ENCODE data around the gene NXPE3. TPM values are rescaled to one million over a fixed set of nuclear protein-coding genes. Genes with fewer than 3 reads are reported as not detected.

NXPE3 gene
- total RNA-seq, 1 donor = 12.4 TPM

GRCh38 chr3:101827211-101828174, 48.5 kb downstream of the NXPE3 start:
- DNase-seq (ENCODE audit: low read depth in 2 of 3, low spot score in 2 of 3) = peak; percentile 68 to 92 (median 87)

- no peak for DNase-seq (ENCODE audit: low read depth in 2 of 3, low spot score in 2 of 3)
Observed at GRCh38 chr3:101828276-101828675, 49.3 kb downstream of the NXPE3 start.

DNA sequence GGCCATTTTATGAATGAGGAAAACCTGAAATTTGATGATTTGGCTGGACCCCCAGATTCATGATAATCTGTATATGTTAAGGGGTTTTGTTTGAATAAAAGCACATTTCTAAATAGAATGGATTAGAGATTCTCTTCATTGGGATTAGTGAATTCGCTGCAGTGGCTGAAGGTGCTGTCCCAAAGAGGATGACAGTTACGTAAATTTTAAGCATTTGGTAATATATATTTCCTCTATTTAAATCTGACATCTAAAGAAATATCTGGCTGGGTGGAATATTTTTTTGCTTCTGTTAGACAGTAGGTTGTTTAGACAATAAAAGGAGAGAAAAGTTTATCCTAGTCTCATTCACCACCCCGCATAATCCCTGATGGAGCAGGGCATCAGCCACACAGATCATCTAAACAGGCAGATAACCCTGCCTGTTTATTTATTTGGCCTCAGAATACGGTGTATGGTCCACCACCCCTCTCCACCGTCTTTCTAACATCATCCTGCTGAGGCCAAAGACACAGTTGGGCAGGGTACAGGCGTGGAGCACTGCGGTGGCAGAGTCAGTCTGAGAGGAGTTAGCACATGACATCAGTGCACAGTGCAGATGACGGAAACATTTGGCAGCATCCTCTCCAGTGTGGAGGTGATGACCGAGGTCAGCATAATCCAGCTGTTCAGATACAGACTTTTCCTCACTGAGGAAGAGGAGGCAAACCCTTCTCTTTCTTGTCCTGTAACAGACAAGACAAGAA, 49.9 kb downstream of the NXPE3 start:
- no peak for DNase-seq (ENCODE audit: low read depth in 2 of 3, low spot score in 2 of 3)

DNA sequence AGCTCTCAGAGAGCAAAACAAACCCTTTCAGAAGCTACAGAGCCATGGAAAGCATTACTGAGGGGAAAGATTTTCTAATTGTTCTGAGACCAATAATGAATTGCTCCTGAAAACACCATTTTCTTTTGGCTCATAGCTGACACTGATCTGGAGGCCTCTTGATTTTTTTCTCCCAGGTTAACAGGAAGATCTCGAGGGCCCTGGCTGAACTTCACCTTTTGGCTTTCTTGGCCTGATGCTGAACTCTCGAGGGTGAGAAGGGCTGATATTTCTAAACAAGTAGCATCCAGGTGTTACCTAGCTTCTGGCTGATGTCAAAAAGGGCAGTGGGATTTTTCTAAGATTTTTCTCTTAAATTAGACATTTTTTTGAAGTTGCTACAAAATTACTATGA, 50.4 kb downstream of the NXPE3 start:
- DNase-seq (ENCODE audit: low read depth in 2 of 3, low spot score in 2 of 3) = no peak

GRCh38 chr3:101829874-101830273, 50.9 kb downstream of the NXPE3 start:
- DNase-seq (ENCODE audit: low read depth in 2 of 3, low spot score in 2 of 3) = no peak

- no peak for DNase-seq (ENCODE audit: low read depth in 2 of 3, low spot score in 2 of 3)
Observed at GRCh38 chr3:101833446-101833974, 54.5 kb downstream of the NXPE3 start.

DNA sequence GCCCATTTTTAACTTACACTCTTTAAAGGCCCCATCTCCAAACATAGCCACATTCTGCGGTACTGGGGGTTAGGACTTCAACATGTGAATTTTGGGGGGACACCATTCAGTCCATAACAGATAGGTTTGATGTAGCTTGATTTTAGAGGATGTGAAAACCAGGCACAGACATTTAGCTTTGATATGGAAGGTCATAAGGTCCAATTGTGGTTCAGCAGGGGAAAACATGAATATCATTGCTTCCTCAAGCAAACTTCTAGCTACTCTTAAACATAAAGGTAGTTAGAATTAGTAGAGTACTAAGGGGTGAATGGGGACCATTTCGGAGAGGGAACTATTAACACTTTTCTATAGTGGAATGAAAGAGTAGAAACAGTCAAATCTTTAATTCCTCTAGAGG, 56.7 kb downstream of the NXPE3 start:
- DNase-seq (ENCODE audit: low read depth in 2 of 3, low spot score in 2 of 3) = no peak

DNA sequence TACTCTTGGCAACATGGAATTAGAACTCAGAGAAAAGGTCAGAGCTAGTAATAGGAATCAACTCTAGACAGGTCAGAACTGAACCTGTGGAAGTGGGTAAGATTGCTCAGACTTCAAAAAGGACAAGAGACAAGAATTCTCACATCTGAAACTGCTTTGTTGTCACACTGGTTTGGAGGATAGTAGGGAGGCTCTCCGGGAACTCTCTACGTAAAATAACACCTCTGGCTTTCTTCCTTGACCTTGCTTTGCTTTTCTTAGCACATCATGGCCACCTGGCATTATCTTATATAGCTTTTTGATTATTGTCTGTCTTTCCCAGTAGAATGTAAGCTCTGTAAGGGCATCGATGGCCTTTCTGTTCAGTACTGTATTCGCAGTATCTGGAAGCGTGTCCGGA, 57.1 kb downstream of the NXPE3 start:
- no peak for DNase-seq (ENCODE audit: low read depth in 2 of 3, low spot score in 2 of 3)

DNA sequence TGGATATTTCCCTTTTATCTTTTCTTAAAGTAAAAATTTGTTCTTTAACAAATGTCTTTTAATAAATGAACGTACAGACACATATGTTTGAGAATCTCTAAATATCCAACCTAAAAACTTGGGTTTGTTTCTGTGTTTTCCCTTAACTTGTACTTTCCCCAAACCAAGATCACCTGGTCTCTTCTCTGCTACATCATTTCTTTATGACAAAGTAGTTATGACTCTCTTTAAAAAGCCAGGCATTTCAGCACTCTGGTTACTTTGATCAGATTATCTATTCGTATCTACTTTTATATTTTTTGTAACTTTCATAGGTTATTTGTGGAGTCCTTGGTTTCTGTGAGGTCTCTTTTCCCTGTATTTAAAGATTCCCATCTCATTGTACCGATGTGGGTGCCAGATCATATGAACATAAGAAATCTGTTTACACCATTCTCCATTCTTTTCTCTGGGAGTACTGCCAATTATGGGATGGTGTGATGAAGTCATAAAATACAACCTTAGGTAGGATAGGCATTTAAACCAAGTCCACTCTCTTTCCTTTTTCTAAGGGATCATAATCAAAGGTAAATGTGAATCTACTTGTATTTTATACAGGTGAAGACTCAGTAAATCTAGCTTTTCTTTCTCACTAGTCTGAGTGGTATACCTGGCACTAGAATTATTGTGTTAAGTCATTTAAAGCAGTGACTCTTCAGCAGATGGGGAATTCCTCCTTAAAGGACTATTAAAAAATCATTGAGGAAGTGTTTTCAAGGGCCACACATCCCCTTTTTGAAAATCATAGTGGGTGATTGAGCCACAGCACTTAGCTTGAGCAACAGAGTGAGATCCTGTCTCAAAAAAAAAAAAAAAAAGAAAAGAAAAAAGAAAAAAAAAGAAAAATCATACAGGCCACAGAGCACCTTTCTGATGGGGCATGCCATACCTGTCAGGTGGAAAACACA, 57.9 kb downstream of the NXPE3 start:
- peak in 2 of 3 donors; percentile 34 to 62 for DNase-seq (ENCODE audit: low read depth in 2 of 3, low spot score in 2 of 3)

- DNase-seq (ENCODE audit: low read depth in 2 of 3, low spot score in 2 of 3) = no peak
Observed at GRCh38 chr3:101838691-101839090, 59.7 kb downstream of the NXPE3 start.

DNA sequence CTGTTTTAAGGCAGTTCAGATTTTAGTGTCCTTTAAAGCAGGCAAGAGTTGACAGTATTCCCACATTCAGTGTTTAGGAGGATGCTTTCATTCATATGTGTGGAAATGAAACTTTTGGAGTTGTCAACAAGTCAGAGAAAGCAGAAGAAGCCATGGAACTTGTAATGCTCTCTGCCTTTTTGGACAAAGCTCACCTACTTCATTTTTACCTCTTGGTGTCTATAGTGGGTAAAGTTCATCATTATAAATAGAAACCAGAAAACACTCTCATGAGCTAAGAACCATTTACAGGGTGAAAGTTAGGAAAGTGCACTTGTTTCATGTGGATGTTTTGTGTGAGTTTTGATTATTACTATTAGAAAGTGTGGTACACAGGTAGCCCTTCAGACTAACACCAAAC, 61.1 kb downstream of the NXPE3 start:
- DNase-seq (ENCODE audit: low read depth in 2 of 3, low spot score in 2 of 3) = no peak

- no peak for DNase-seq (ENCODE audit: low read depth in 2 of 3, low spot score in 2 of 3)
Observed at GRCh38 chr3:101842245-101842934, 63.4 kb downstream of the NXPE3 start.

- no peak for DNase-seq (ENCODE audit: low read depth in 2 of 3, low spot score in 2 of 3)
Observed at GRCh38 chr3:101842935-101843330, 63.9 kb downstream of the NXPE3 start.

DNA sequence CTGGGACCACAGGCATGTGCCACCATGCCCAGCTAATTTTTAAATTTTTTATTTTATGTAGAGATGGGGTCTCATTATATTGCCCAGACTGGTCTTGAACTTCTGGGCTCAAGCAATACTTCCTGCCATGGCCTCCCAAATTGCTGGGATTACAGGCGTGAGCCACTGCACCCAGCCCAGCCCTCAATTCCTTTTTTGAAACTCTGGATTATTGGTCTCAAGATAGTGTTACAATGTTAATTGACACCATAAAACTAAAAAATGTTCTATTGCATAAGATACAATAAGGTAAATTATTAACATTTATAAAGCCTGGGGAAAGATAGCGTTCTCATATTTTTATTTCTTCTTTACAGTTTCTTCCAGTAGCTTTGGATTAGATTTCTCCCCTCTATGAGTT, 66.4 kb downstream of the NXPE3 start:
- DNase-seq (ENCODE audit: low read depth in 2 of 3, low spot score in 2 of 3) = no peak

GRCh38 chr3:101846709-101847108, 67.7 kb downstream of the NXPE3 start:
- DNase-seq (ENCODE audit: low read depth in 2 of 3, low spot score in 2 of 3) = no peak

DNA sequence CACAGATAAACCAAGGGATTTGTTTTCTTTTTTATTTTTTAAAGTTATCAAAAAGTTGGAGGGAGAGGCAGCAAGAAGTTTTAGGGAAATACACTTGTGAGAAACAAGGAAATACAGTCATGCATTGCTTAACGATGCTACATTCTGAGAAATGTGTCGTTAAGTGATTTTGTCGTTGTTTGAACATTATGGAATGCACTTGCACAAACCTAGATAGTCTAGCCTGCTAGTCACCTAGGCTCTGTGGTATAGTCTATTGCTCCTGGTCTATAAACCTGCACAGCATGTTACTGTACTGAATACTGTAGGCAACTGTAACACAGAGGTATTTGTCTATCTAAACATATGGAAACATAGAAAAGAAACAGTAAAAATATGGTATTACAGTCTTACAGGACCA, 68.3 kb downstream of the NXPE3 start:
- no peak for DNase-seq (ENCODE audit: low read depth in 2 of 3, low spot score in 2 of 3)

DNA sequence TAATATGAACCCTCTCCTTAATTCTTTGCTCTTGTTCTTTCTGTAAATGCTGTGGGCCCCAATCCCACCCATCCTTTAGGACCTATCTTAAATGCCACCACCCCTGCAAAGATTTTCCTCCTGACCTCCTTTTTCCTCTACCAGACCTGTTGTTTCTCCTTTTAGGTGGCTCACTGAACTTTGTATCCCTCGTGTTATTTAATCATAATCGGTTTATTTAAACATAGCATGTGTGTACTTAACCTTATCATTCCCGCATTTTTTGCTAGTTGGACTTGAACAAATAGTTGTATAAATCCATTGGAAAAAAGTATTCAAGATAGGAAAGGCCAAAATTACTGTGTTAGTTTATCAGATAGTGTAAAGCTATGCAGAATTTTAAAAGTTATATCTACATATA, 69.3 kb downstream of the NXPE3 start:
- DNase-seq (ENCODE audit: low read depth in 2 of 3, low spot score in 2 of 3) = no peak

DNA sequence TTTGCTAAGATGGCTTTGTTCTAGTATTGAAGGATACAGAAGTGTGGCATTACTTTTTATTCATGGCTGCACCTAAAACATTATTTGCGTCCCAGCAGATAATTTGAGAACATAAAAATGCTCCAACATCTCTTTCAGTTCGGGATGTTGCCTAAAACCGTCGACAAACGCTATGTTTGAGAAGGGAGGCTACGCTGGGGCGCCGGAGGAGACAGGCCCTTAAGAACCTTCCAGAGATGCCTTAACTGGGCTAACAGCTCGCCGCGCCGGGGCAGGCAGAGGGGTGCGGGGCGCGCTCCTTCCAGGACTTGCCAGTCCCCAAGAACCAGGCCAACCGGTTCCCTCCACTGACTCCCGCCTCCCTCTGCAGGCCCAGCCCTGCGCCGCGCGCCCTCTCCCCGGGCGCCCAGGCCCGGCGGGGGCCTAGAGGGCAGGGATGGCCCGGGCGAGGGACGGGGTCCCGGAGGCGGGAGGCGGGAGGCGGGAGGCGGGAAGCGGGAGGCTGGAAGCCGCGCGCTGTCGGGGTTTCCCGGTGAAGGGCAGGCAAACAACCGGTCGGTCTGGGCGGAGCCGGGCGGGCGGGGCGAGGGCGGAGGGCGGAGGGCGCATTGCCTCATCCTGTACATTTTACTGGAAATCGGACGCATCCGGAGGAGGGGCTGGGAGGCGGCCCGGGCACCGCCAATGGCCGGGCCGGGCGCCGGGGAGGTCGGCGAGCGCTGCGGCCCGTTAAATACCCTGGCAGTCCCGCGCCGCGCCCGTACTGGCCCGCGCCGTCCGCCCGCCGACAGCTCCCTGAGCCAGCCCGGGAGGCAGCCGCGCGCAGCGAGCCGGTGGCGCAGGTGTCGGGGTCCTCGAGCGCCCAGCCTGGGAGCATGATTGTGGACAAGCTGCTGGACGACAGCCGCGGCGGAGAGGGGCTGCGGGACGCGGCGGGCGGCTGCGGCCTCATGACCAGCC, 70.0 kb downstream of the NXPE3 start, which contains the start of gene NFKBIZ:
NFKBIZ (plus strand) TSS at position 761 of the 960 bp plus-strand sequence; CDS start at position 876, 115 bp downstream.
- peak; percentile 79 to 96 (median 93) for DNase-seq (ENCODE audit: low read depth in 2 of 3, low spot score in 2 of 3)

Data from hematopoietic multipotent progenitor cell (in vitro differentiated cells).